HG02943 (cell line): Measurements from ENCODE around the gene LRRC14B.
"Not testable (repeated sequence)": the region's sequence is repeated elsewhere in the genome, so short reads cannot be mapped to it uniquely, and the experiment has no call there.

ENCODE experiments used
- ATAC-seq: cut with Tn5 transposase; IDR thresholded peaks from one replicate; pipeline ENCODE4 v1.9.1; 2021; ENCODE audit warnings: mild to moderate bottlenecking, low read depth, moderate library complexity; ENCODE audit not compliant: unreplicated experiment

LRRC14B gene

DNA sequence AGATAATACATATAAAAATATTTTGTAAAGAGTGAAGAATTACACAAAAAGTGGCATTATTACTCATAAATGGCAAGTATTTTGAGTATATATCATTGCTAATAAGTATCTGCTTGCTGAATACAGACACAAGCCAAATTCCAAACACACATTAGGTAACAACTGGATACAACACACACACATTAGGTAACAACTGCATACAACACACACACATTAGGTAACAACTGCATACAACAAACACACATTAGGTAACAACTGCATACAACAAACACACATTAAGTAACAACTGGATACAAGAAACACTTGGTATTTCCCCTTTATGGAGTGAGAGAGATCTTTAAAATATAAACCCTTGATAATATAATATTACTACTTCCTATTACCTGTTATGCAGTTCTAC is 13.2 kb downstream of the LRRC14B start:
- ATAC-seq = no peak

- no peak for ATAC-seq
These were observed 13.8 kb downstream of the LRRC14B start for GRCh38 chr5:204966-205670.

- ATAC-seq = no peak
These were observed 15.1 kb downstream of the LRRC14B start for GRCh38 chr5:206406-206805.

GRCh38 chr5:206927-207536 is 15.7 kb downstream of the LRRC14B start:
- no peak for ATAC-seq

DNA sequence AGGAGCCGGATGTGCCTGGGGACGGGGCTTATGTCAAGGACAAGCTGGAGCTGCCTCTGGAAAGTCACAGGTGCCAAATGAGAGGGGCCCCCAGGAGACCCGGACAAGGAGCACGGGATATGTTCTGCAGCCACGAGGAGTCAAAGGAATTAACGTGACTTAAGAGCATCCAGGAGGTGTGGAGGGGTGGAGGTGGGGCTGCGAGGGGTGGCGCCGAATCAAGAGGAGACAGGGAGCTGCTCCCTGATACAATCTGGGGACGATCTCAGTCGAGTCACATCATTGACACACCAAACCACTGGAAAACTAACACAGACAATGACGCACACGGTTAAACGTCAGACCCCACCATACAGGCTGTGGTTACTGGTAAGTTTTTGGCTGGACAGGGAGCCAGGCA is 16.3 kb downstream of the LRRC14B start:
- no peak for ATAC-seq

- no peak for ATAC-seq
These were observed 17.3 kb downstream of the LRRC14B start for GRCh38 chr5:208449-209114.

- no peak for ATAC-seq
These were observed 22.6 kb downstream of the LRRC14B start for GRCh38 chr5:213803-214395.

- ATAC-seq = not testable (repeated sequence)
These were observed 24.0 kb downstream of the LRRC14B start for GRCh38 chr5:215256-215655.

DNA sequence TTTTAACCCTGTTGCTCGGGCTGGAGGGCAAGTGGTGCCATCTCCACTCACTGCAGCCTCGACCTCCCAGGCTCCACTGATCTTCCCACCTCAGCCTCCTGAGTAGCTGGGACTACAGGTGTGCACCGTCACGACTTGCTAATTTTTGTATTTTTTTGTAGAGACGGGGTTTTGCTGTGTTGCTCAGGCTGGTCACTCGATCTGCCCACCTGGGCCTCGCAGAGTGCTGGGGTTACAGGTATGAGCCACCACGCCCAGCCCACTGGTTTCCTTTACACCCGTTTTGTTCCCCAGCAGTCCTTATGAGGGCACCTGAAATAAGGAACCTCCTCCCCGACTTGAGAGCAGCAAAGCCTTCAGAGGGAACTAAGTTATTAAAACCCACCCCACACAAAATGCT is 24.8 kb downstream of the LRRC14B start:
- ATAC-seq = not testable (repeated sequence)

DNA sequence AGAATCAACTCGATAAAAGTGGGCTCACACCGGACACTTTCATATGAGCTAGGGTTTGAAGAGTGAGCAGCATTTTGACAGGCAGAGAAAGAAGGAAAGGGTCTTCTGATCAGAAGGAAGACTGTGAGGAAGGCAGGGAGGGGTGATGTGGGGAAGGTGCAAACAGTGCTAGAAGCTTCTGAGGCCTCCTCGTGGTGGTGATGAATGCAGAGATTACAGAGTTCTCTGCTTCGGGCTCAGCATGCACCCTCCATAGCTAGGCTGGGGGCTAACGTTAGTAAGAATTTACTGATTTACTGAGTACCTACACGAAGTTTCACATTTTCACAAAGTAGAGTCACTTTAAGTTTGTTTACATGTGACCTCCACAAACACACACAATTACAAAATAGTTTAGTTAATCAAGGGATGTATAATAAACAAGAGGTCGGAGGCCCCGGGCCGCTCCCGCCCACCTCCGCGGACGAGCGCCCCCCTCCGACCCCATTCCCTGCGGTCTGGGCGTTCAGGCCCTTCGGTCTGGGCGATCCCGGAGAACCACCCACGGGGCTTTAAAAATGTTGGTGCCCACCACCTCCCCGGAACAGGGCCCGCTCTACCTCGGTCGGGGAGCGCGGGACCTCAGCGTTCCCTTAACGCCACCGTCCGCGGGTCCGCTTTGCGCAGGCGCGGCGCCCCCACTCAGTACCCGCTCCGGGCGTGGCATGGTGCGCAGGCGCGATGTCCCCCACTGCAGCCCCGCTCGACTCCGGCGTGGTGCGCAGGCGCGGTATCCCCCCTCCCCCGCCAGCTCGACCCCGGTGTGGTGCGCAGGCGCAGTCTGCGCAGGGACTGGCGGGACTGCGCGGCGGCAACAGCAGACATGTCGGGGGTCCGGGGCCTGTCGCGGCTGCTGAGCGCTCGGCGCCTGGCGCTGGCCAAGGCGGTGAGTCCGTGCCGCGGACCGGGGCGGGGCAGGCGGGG is 26.5 kb downstream of the LRRC14B start, which contains the start of the genes CCDC127 and SDHA:
CCDC127 (minus strand) TSS at position 660 of the 963 bp plus-strand sequence. CDS start 1,304 bp downstream, outside the sequence.
SDHA (plus strand) TSS at position 827 of the 963 bp plus-strand sequence; CDS start at position 863, 36 bp downstream.
- ATAC-seq = peak; percentile 66

DNA sequence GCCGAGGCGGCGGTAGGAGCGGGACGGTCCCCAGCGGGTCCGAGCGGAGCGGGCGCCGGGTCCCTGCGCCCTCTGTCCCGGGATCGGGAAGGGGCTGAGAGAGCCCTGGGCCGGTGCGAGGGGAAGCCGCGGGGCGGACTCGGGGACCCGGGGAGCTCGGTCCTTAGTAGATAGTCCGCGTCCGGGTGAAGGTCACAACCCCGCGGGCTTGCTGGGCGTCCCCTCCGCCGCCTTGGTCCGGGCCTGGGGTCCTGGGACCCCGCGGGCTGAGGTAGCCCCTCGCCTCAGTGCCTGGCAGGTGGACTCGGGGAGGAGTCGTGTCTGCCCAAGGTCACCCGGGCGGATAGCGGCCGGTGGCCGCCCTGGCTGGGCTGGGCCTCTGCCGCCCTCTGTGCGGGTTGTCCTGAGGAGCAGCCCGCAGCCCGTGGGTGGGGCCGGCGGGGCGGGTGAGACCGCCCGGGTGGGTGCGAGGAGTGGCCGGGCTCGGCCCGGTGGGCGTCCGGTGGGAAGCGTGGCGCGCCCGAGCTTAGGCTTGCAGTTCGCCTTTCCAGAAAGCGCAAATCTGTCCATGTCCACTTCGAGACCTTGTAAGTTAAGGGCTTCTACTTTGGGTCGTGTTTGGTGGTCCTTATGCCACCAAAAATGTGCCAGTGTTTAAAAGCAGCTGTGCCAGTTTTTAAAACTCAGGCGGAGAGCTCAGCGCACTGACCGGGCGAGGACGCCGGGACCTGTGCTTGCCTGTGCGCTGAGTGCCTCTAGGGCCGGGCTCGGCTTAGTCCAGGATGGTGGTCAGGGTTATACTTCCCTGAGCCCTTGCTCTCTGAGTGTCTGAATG is 27.4 kb downstream of the LRRC14B start:
- ATAC-seq = peak; percentile 18

GRCh38 chr5:219460-219863 is 28.2 kb downstream of the LRRC14B start:
- no peak for ATAC-seq

DNA sequence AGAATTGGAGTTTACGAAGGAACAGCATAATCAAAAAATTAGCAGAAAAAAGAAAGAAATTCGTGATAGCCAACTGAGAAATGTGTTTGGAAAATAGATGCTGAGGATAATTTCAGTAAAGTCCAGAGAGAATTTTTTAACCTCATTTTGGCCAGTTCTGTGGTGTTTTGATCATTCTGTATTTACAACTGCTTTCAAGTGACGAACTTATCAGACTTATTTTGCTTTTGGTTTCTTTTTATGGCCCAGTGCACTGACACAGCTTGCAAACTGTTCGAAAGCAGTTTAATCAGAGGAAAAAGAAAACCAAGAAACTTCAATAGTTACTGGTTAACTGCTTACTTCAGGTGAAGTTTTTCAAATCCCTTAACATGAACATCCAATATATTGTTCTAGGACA is 28.7 kb downstream of the LRRC14B start:
- no peak for ATAC-seq

DNA sequence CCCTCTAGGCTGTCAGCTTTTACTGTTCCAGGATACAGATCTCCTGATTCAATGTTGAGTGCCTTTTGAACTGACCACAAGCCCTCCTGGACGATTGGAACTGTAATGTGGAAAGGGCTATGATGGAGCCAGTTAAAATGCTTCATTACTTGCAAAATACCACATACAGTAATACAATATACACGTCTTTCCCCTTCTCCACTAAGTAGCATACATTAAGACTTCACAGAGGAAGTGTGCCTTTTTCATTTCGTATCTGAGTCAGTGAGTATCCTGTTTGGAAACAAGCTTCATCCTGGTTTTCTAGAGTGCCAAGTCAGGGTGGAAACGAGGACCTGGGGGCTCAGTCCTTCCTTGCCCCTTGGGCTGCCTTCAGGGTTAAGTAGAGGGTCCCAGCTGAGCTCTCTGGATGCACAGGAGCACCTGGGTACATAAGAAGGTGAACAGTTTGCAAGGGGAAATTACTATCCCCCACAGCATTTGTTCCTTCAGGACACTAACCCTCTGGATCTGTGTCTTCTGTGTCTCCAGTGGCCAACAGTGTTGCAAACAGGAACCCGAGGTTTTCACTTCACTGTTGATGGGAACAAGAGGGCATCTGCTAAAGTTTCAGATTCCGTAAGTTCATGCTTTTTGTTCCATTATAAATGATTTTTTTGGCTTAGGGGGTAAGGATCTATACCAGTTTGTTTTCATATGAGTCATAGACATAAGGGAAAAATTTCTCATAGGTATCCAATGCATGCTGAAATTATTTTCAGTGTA is 31.8 kb downstream of the LRRC14B start:
- ATAC-seq = not testable (repeated sequence)

GRCh38 chr5:223791-224190 is 32.5 kb downstream of the LRRC14B start:
- no peak for ATAC-seq

GRCh38 chr5:225334-225733 is 34.0 kb downstream of the LRRC14B start:
- ATAC-seq = no peak

DNA sequence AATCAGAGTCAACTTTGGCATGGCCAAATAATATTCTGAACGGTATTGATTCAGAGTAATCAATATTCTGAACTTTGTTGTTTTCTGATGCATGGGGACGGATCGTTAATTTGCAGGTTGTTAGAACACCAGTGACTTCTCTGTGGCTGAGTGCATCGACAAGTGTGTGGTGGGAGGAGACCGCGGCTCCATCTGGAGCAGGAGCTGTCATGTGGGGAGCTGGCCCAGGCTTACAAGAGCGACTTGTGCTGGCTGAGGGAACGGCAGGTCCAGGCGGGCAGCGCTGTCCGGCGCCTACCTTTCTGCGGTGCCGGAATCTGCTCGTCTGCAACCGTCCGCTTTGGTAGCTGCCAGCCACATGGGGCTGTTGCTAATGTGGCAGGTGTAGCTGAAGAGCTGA is 36.1 kb downstream of the LRRC14B start:
- not testable (repeated sequence) for ATAC-seq

DNA sequence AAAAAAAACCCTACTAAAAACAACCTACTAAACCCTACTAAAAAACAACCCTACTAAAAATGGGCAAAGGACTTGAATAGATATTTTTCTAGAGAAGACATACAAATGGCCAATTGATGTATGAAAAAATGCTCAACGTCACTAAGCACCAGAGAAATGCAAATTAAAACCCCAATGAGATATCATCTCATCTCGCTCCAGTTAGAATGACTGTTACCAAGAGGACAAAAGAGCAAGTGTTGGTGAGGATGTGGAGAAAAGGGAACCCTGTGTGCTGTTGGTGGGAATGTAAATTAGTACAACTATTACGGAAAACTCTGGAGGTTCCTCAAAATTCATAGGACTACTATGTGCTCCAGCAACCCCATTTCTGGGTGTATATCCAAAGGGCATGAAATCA is 37.6 kb downstream of the LRRC14B start:
- no peak for ATAC-seq
